Left cardiac atrium (tissue), 4 donors: ENCODE data around the gene CHERP. TPM values are rescaled to one million over a fixed set of nuclear protein-coding genes. Genes with fewer than 3 reads are reported as not detected.
A peak's percentile ranks its signal among the peaks of the same experiment; 100 is the strongest.

Source experiments
- ATAC-seq, 2 donors: fragments of 200-7000 bp; cut with Tn5 transposase; one replicate each; pipeline ENCODE4 v1.9.1; 2020; ENCODE audit warnings: mild to moderate bottlenecking in 2 of 2, moderate library complexity in 2 of 2
- DNase-seq: peaks from one replicate; pipeline ENCODE4 v3.0.0-alpha.2; 2020
- intact Hi-C, 2 donors: fragments of 100-400 bp; cut with DNase I; formaldehyde crosslinking; loops; one replicate each; pipeline versions ENCODE4 v1.14.1 to v1.15.1; 2022 to 2023
- total RNA-seq, 2 donors: library from RNA; stranded (reverse); fragmentation: NEBNext Ultra II Directional; extraction: Animal tissue kit (Norgen Biotek cat#: 25700); gene quantifications; one replicate each; pipeline ENCODE4 v1.2.1, GENCODE V29; 2021
- donor health status: DM: no; HTN: yes; CAD: no.
- donor health status: DM: no; HTN: yes; CAD: no; lungs with severe emphysema.
- donor health status: DM: yes; HTN: yes; CAD: no.
- donor health status: Dilated cardiomyopathy.

The CHERP gene
- total RNA-seq, 2 donors from 2014 or later = 20.1 to 25.4 TPM

DNA sequence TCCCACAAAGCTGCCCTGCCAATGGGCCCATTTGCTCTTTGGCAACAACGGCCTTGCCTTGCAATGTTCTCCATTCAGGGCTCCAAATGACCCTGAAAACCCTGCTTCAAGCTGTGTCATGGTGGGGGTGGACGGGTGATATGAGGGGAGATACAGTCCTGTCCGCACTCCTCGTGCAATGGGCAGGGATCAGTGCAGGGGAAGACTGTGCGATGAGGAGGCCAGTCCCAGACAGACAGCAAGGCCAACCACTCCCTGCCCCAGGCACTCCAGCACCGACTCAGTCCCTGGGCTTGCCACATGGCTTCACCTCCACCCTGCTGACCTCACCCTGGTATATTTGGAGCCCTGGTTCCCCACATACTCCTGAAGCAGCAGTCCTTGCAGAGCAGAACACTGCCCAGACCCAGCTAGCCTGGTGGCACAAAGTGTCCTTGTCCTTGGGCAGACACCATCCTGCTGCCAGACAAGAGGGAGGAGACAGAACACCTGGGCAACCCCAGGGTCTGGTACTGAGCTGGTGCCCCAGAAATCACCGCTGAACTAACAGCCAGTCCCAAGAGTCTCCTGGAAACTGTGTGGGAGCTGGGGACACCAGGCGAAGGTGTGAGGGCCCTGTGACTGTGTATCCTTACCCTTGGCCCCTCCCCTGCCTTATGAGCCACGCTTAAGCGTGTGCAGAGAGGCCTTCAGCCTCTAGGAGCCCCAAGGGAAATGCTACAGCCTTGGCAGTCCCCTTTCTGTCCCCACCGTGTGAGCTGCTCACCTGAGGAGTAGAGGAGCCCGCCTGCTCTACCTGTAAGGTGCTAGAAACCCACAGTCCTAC lies 39.1 kb upstream of the CHERP start:
- DNase-seq (peak; percentile 25), ATAC-seq (peak in 1 of 2 donors; percentile 16)
- intact Hi-C loops = no loop called here

DNA sequence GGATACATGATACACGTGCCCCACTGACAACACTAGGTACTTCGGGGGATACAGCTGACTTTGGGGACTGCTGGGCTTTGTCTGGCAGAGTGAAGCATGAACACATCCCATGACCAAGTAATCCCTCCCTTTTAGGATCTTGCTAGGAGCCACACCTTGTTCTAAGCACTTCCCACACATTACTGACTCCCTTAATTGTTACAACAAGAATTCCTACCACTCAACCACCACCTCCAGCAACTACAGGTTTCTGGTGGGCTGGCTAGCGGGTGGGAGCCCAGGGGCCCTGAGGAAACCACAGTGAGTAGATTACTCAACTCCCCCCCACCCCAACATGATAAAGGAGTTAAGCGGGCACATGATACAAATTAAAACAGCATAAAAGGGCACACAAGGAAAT lies 37.1 kb upstream of the CHERP start:
- no peak for ATAC-seq
- intact Hi-C loops = no loop called here
- DNase-seq = no peak

DNA sequence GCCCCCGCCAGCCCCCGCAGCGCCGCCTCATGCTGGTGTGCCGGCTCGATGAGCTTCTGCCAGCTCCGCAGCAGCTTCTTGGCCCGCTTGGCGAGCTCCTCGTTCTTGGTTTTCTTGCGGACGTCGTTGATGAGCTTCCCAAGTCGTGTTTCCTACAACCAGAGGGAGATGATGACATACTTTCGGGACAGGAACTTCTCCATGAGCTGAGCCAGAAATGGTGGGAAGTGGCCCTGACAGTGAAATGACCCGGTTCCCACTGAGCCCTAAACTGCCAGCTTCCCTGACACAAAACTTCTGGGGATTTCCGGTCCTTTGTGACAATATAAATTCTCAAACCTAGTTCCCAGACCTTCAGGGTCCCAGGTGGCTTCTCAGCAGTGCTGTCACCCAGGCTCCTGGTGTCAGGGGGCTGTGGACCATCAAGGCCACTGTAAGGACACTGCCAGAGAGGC lies 35.3 kb upstream of the CHERP start:
- intact Hi-C loops = no loop called here
- DNase-seq (no peak), ATAC-seq (peak in 1 of 2 donors; percentile 16)

DNA sequence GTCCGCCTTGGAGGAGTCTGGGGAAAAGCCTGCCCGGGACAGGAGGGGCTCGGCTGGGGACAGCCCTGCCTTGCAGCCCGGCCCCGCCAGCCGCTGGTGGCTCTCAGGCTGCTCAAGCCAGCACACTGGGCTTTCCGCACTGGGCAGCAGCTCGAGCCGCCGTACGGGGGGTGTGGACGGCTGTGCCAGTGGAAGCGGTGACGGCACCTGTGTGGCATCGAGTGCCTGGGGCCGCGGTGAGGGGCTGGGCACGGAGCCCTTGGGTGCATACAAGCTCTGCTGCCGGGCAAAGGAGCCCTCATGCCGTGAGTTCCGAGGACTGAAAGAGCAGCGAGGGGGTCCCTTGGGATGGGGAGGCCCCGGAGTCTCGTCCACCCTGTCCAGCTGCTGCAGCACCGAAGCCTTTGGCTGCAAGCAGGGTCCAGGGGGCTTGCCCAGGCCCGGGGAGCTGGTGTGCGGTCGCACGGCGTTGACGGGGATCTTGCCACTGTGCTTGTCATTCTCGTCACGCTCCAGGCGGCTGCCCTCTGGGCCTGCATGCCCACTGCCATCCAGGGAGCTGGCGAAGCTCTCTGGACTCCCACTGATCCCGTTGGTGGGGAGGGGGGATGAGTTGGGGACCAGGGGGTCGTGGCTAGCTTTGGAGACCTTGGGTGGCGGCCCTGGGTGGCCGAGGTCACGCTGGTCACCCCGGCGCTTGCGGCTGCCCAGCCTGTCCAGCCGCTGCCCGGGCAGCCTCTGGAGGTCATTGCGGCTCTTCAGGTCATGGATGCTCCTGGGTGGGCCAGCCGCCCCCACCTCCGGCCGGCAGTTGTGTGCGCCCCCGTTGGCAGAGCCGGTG lies 34.7 kb upstream of the CHERP start:
- intact Hi-C loops = no loop called here
- ATAC-seq = no peak
- DNase-seq = no peak

DNA sequence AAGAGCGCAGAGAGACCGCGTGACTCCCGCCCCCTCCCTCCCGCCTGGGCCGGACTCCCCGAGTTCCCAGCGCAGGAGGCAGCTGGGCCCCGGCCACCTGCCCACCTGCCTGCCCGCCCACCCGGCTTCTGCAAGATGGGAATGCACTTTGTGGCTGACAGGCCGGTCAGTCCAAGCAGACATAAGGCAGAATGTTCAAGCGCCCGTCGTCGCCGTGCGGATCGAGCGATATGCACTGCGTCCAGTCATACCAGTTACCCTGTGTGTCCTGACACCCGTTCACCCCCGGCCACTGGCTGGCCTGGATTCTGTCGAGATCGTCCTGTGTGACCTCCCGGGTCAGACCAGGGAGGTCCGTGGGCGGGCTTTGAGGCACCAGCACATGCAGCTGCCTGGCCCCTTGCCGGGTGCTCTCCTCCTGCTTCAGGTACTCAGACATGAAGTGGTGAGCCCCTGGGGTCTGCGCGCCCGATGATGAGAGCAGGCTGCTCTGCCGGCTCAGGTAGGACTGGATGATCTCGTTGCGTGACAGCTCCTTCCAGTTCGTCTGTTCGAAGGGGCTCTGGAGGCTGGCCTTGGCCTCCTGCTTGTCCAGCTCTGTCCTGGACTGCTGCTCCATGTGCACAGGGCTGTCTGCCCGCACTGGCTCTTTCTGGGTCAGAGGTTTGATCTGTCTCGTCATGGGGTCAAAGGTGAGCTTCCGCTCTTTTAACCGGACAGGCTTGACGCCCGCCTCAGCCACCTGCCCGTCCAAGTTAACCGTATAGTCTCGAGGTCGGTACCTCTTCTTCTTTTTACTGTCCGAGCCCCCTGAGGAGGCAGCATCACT lies 33.8 kb upstream of the CHERP start:
- DNase-seq (no peak), ATAC-seq (no peak)
- intact Hi-C loops = no loop called here

DNA sequence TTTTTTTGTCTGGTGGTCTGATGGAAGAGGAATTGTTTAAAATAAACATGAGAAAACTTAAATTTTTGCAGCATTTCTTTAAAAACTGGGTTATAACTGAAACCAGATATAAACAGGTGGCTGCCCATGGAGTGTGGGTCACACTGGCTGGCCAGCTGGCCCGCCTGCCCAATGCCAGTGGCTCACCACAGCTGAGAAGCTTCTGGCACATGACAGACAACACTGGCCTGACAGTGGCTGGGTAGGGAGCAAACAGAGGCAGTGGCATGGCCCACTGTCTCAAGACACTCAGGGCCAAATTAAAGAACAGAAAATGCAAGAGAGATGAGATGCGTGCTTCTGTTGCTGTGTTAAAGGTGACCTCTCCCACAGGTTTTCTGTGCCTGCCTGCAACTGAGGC lies 33.0 kb upstream of the CHERP start:
- intact Hi-C loops = no loop called here
- ATAC-seq (no peak), DNase-seq (no peak)

DNA sequence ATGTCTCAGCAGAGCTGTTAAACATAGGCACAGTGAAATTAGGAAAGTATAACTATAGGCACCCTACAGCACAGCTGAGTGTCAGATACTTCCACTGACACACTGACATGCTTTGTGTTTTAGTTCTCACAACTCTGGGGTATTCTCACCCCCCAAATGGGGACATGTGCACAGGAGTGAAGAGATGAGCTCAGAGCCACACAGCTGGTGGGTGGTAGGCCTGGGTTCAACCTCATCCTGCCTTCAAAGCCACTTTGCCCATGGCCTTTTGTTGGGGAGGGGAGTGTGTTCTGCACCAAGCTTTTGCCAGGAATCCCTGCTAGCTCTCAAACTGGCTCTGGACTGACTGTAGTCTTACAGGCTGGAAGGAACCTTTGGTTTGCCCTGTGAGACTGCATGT lies 31.7 kb upstream of the CHERP start:
- intact Hi-C loops = no loop called here
- ATAC-seq (no peak), DNase-seq (no peak)

DNA sequence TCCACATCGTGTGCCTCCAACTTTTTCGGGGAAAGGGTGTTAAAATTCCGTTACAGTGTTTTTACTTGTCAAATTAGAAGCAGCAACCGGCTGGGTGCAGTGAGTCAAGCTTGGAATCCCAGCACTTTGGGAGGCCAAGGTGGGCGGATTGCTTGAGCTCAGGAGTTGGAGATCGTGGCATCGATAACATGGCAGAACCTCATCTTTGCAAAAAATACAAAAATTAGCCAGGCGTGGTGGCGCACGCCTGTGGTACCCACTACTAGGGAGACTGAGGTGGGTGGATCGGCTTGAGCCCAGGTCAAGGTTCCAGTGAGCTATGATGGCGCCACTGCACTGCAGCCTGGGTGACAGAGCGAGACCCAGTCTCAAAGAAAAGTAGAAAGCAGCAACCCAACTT lies 31.1 kb upstream of the CHERP start:
- DNase-seq = no peak
- no peak for ATAC-seq
- intact Hi-C loops = no loop called here

DNA sequence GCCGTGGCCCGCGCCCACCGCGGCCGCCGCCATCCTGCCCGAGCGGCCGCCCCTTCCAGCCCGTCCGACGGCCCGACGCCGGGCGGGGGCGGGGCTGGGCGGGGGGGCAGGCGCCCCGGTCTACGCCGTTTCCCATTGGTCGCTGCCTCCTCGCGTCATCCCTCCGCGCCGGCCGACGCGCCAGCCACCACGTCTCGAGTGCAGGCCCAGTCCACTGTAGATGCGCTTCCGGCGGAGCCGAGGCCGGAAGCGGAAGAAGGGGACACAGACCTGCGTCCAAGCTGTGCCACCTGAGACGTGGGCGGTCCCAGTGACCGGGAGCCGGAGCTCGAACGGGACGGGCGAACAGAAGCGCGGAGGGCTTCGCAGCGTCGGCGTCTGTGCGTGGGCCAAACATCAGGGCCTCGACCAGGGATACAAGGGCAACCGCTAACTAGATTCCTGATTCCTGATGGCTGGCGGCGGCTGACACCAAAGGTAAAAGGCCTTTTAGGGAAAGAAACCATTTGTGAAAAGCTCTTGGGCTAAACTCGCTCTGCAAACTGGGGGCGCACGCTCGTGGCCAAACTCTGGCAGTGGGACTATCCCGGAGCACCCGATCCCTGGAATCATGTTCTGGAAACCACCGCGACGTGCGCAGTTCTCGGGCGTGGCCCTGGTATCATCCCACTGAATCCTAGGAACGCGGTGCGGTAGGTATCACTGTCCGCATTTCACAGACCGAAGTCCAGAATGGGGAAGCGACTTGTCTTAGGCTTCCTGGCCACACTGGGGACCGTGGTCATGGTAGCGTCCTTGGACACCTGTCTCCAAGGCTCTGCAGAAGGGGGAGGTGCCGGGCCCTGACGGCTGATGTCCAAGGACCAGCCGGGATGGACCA lies 30.3 kb upstream of the CHERP start, which contains the start of gene SLC35E1:
SLC35E1 (minus strand) TSS at position 84 of the 880 bp plus-strand sequence; CDS start at position 33, 51 bp downstream.
- intact Hi-C loops = no loop called here

DNA sequence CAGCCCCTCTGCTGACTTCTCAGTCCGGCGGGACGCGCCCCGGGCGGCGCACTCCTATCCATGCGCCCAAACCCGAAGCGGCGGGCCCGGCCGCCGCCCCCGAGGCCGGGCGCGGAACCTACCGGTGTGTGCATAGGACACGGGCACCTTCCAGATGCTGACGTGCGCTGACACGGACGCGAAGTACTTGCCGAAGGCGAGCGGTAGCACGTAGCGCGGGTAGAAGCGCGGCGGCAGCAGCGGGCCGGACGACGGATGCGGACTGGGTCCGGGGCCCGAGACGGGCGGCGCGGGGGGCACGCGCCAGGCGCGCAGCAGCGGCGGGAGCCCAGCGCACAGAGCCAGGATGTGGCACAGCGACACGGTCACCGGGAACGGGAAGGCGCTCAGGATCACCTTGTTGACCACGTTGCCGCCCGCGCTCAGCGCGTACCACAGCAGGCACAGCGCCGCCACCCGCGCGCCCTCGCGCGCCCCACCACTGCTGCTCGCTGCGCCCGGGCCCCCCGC lies 29.6 kb upstream of the CHERP start:
- DNase-seq (no peak), ATAC-seq (peak in 1 of 2 donors; percentile 1)
- intact Hi-C loops = no loop called here

More for the DNA sequence above, 30.3 kb upstream of the CHERP start, which contains the start of gene SLC35E1:
- peak; percentile 97 to 98 for ATAC-seq
- peak; percentile 95 for DNase-seq

DNA sequence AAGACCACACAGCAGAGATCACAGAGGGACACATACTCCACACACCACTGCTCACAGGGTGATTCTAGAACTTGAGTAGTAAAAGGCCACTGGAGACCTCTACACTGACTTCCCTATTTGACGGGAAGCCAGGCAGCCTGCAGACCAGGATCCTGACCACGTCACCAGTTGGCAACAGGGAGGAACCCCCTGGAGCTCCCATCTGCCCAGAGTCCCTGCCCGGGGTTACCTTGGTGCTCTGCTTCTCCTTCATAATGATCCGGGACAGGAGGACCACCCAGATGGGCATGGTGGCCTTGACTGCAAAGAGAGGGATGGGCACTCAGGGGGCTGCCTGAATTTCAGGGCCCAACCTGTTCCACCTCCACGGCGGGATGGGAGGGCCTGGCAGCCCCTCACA lies 29.0 kb upstream of the CHERP start:
- ATAC-seq = no peak
- no peak for DNase-seq
- intact Hi-C loops = no loop called here

DNA sequence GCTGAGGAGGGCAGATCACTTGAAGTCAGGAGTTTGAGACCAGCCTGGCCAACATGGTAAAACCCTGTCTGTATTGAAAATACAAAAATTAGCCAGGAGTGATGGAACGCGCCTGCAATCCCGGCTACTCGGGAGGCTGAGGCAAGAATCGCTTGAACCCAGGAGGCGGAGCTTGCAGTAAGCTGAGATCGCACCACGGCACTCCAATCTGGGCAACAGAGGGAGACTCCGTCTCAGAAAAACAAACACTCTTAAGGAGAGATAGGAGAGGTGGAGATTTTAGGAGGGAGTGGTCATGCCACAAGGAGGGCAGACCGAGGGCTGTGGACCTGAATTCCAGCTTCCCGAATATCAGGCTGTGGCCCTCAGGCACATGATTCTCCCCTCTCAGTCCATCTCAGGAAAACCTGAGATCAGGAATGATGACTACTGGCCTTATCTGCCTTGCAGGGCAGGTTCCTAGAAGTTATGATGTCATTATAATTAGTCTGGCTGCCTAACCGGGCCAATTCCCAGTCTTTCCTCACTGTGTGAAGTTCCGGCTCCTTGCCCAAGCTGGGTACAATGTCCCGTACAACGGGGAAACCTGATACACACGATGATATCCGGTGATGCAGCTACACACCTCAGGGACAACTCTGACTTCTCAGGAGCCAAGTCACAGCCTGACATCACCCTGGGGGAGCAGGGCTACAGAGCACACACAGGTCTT lies 27.5 kb upstream of the CHERP start:
- intact Hi-C loops = no loop called here
- DNase-seq = no peak

DNA sequence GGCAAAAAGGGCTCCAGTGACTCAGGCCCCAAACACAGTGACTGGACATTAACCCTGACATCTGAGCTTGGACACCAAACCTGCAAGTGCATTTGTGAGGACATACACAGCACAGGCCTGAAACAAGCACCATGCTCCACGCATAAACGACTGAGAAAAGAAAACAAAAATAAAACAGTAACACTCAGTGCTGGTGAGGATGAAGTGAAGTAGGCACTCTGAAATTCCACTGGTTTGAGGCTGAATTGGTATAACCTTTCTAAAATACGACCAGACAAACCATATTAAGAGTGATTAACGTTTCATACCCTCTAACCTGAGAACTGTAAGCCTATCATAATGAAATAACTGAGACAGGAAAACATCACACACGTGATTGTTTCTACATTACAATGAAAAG lies 24.5 kb upstream of the CHERP start:
- no peak for ATAC-seq
- intact Hi-C loops = no loop called here

More for the DNA sequence above, 27.5 kb upstream of the CHERP start:
- ATAC-seq = no peak

DNA sequence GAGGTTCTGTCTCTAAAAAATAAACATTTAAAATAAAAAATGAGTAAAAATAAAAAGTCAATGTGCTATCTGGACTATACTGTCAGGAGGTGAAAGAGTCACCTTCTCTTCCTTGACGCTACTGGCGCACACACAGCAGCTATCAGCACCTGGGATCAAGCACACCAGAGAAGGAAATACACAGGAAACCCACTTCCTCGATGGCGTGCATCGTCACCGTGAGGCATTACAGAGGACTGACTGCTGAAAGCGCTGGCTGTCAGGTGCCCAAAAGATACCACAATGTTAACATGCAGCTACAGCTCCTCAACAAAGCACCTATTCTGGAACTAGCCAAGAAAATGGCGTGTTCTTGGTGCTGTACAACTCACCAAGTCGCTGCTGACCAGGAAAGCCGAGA lies 23.9 kb upstream of the CHERP start:
- intact Hi-C loops = no loop called here
- ATAC-seq (peak; percentile 24 to 70), DNase-seq (no peak)

More for the DNA sequence above, 24.5 kb upstream of the CHERP start:
- DNase-seq = no peak

DNA sequence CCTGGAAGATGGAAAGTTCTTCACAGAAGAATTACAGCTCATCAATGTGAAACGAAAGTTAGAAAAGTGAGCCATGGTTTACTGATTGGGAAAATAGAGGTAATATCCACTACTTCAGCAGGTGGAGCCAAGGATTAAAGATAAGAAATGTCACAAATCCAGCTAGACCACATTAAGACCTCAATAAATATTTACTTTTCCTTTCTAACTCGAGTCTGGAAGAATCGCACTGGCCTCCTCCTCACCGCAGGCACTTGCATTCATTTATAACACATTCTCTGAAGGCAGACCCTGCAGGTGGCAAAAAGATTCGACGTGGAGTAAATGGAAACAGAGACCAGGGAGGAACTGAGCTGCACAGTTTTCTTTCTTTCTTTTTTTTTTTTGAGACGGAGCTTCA lies 22.6 kb upstream of the CHERP start:
- DNase-seq (no peak), ATAC-seq (no peak)
- intact Hi-C loops = no loop called here

DNA sequence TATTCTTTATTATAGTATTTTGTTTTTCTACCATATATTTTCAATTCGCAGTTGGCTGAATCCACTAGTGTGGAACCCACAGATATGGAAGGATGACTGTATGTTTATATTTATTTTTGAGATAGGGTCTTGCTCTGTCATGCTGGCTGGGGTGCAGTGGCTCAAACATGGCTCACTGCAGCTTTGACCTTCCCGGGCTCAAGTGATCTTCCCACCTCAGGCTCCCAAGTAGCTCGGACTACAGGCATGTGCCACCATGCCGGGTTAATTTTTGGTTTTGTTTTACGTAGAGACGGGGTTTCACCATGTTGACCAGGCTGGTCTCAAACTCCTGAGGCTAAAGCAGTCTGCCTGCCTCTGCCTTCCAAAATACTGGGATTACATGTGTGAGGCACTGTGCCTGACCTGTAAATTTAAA lies 20.4 kb upstream of the CHERP start:
- intact Hi-C loops = no loop called here
- no peak for ATAC-seq
- no peak for DNase-seq

DNA sequence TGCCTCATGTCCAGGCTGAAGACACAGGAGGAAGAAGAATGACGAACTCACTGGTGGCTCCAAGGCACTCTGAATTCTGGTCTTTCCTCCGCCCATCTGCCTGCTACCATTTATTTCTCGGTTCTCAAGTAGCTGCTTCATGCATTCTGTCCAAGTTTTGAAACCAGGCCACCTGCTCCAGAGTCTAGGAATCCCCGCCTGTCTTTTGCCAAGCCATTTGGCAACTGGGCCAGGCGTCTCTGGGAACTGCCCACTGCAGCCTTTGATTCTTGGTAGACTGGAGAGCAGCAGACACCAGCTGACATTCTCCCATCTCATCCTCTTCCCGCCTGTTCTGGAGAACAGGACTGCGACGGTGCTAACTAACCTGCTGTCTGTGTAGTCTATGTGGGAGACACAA lies 19.1 kb upstream of the CHERP start:
- DNase-seq (no peak), ATAC-seq (no peak)
- intact Hi-C loops = no loop called here
